Osteocyte (in vitro differentiated cells): ENCODE data around the gene CNPY4. TPM values are rescaled to one million over a fixed set of nuclear protein-coding genes. Genes with fewer than 3 reads are reported as not detected.

Experiments used
- DNase-seq: peaks from one replicate; pipeline ENCODE4 v3.0.0; 2021; ENCODE audit warnings: mixed read lengths; ENCODE audit not compliant: unreplicated experiment; ENCODE audit errors: extremely low spot score
- H3K27ac Mint-ChIP-seq: one replicate; pipeline ENCODE4 v1.8.0; 2021; ENCODE audit warnings: mild to moderate bottlenecking, mixed read lengths; ENCODE audit not compliant: unreplicated experiment
- H3K27me3 Mint-ChIP-seq: one replicate; pipeline ENCODE4 v1.8.0; 2021; ENCODE audit warnings: mixed read lengths; ENCODE audit not compliant: unreplicated experiment
- H3K36me3 Mint-ChIP-seq: one replicate; pipeline ENCODE4 v1.8.0; 2021; ENCODE audit warnings: mixed read lengths; ENCODE audit not compliant: unreplicated experiment
- H3K4me1 Mint-ChIP-seq: one replicate; pipeline ENCODE4 v1.8.0; 2021; ENCODE audit warnings: mixed read lengths; ENCODE audit not compliant: unreplicated experiment
- H3K4me3 Mint-ChIP-seq: one replicate; pipeline ENCODE4 v1.8.0; 2021; ENCODE audit warnings: mild to moderate bottlenecking, moderate library complexity, mixed read lengths; ENCODE audit not compliant: unreplicated experiment
- H3K9me3 Mint-ChIP-seq: one replicate; pipeline ENCODE4 v1.8.0; 2021; ENCODE audit warnings: mixed read lengths; ENCODE audit not compliant: unreplicated experiment
- CTCF ChIP-seq: fragments of 200-600 bp; sonication (generic); IDR thresholded peaks from 2 replicates; pipeline ENCODE4 v1.5.0; 2021; ENCODE audit warnings: antibody characterized with exemption, mild to moderate bottlenecking, moderate library complexity
- total RNA-seq: library from RNA; stranded (reverse); gene quantifications from 2 replicates; pipeline ENCODE4 v1.2.1, GENCODE V29; 2021

CNPY4 gene
- total RNA-seq, 1 donor from 2014 or later = 33.6 TPM

- no peaks in the 10 kb centered on the region for H3K9me3 Mint-ChIP-seq
- H3K36me3 Mint-ChIP-seq = peaks cover 9% of the 10 kb centered on the region
- H3K4me3 Mint-ChIP-seq = peak overlapping the region; percentile 69
- peak overlapping the region; percentile 28 for H3K27ac Mint-ChIP-seq
- DNase-seq = no peak
- no peaks in the 10 kb centered on the region for H3K27me3 Mint-ChIP-seq
- peaks cover 23% of the 10 kb centered on the region for H3K4me1 Mint-ChIP-seq
- TF ChIP-seq CTCF = no peak
Observed at GRCh38 chr7:100157069-100157333, 37.6 kb downstream of the CNPY4 start.

GRCh38 chr7:100157334-100158228 is 38.1 kb downstream of the CNPY4 start:
- Mint-ChIP-seq H3K9me3 (no peaks in the 10 kb centered on the region), H3K4me3 (peak overlapping the region; percentile 69), H3K4me1 (peaks cover 23% of the 10 kb centered on the region), H3K27me3 (no peaks in the 10 kb centered on the region), H3K36me3 (peaks cover 5% of the 10 kb centered on the region), H3K27ac (peak overlapping the region; percentile 28)
- DNase-seq = no peak
- TF ChIP-seq CTCF = peak; percentile 17

GRCh38 chr7:100158229-100159098 is 39.0 kb downstream of the CNPY4 start, which contains the start of gene TRAPPC14:
Gene TRAPPC14, minus strand, starts transcription at chr7:100158723. Its CDS starts 224 bp downstream, at chr7:100158499.
- Mint-ChIP-seq H3K27ac (peak within 1 kb of the TSS; percentile 75), H3K36me3 (peaks cover 4% of the 10 kb centered on the region), H3K4me1 (peaks cover 27% of the 10 kb centered on the region), H3K9me3 (no peaks in the 10 kb centered on the region), H3K4me3 (peak within 1 kb of the TSS; percentile 81), H3K27me3 (no peaks in the 10 kb centered on the region)
- no peak for TF ChIP-seq CTCF
- DNase-seq = peak; percentile 96

DNA sequence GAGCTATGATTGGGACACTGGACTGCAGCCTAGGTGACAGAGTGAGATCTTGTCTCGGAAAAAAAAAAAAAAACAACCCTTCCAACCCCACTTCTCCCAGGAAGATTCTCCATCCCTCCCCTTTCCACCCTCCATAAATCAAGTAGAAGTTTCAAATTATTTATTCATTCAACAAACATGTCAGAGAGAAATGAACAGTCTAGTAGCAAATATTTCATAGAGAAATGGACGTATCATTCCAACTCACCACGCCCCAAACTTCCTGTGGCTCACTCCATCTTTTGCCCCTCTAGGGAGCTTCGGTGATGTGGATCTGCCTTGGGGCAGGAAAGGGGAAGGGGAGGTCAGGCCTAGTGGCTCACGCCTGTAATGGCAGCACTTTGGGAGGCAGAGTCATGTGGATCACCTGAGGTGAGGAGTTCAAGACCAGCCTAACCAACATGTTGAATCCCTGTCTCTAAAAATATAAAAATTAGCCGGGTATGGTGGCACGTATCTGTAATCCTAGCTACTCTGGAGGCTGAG is 39.7 kb downstream of the CNPY4 start:
- no peak for DNase-seq
- peak overlapping the region; percentile 81 for H3K4me3 Mint-ChIP-seq
- peaks cover 4% of the 10 kb centered on the region for H3K36me3 Mint-ChIP-seq
- H3K4me1 Mint-ChIP-seq = peaks cover 27% of the 10 kb centered on the region
- no peaks in the 10 kb centered on the region for H3K27me3 Mint-ChIP-seq
- peak overlapping the region; percentile 75 for H3K27ac Mint-ChIP-seq
- H3K9me3 Mint-ChIP-seq = no peaks in the 10 kb centered on the region
- no peak for TF ChIP-seq CTCF

DNA sequence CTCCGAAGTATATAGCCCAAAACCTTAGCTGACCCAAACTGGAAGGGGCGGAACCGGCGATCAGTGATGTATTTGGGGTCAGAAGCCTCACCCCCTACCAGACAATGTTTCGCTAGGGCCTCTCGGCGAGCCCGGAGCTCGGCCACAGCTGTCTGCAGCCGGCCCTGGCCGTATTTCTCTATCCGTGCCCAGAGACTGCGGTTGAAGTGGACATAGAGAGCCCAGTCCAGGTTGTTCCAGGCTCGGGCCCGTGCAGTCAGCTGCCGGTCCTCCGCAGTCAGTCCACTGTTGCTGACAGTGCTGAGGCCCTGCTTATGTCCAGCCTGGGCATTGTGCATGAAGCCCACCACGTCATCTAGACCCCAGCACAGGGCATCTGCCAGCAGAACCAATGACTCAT is 40.6 kb downstream of the CNPY4 start:
- no peak overlapping the region for H3K27ac Mint-ChIP-seq
- DNase-seq = no peak
- peak overlapping the region; percentile 29 for H3K4me3 Mint-ChIP-seq
- peaks cover 4% of the 10 kb centered on the region for H3K36me3 Mint-ChIP-seq
- TF ChIP-seq CTCF = no peak
- H3K27me3 Mint-ChIP-seq = no peaks in the 10 kb centered on the region
- H3K9me3 Mint-ChIP-seq = no peaks in the 10 kb centered on the region
- H3K4me1 Mint-ChIP-seq = peaks cover 27% of the 10 kb centered on the region
